CD4-positive, CD25-positive, alpha-beta regulatory T cell (primary cell): ENCODE results near the gene ZNF423. TPM values are rescaled to one million over a fixed set of nuclear protein-coding genes. Genes with fewer than 3 reads are reported as not detected.

Experiments used
- ATAC-seq, 2 donors: fragments of 150-1000 bp; cut with Tn5 transposase; one replicate each; pipeline ENCODE4 v1.10.0; 2021; ENCODE audit warnings: low read depth in 2 of 2, moderate number of reproducible peaks in 2 of 2, moderate library complexity in 1 of 2
- DNase-seq, 3 donors: peaks; one replicate each; pipeline versions ENCODE4 v3.0.0 to v3.0.0-alpha.2; 2012 to 2022; ENCODE audit warnings: mixed read lengths in 1 of 3
- H3K27ac ChIP-seq: one replicate; pipeline ENCODE4 v1.7.0; 2013; ENCODE audit warnings: mild to moderate bottlenecking, low read length; ENCODE audit not compliant: insufficient read depth, poor library complexity, severe bottlenecking
- H3K27me3 ChIP-seq: one replicate; pipeline ENCODE4 v1.7.0; 2013; ENCODE audit warnings: low read length; ENCODE audit not compliant: control insufficient read depth, insufficient read depth
- H3K36me3 ChIP-seq: one replicate; pipeline ENCODE4 v1.7.0; 2013; ENCODE audit warnings: mild to moderate bottlenecking, low read length, moderate library complexity; ENCODE audit not compliant: control insufficient read depth, insufficient read depth
- H3K4me1 ChIP-seq: 2 replicates; pipeline ENCODE4 v1.7.0; 2013; ENCODE audit warnings: mild to moderate bottlenecking, low read length; ENCODE audit not compliant: insufficient read depth, control insufficient read depth, poor library complexity, severe bottlenecking
- H3K4me3 ChIP-seq: one replicate; pipeline ENCODE4 v1.7.0; 2013; ENCODE audit warnings: low read depth, mild to moderate bottlenecking, low read length, moderate library complexity
- H3K9me3 ChIP-seq, 2 experiments: 1 replicate in 1 of 2; 2 replicates in 1 of 2; pipeline ENCODE4 v1.7.0; 2013; ENCODE audit warnings: low read length in 2 of 2, mild to moderate bottlenecking in 1 of 2, moderate library complexity in 1 of 2; ENCODE audit not compliant: control insufficient read depth in 2 of 2
- H3K27ac Mint-ChIP-seq, 3 donors: one replicate each; pipeline ENCODE4 v1.8.0; 2020 to 2022; ENCODE audit warnings: mild to moderate bottlenecking in 3 of 3, mixed read lengths in 3 of 3, moderate library complexity in 2 of 3
- H3K27me3 Mint-ChIP-seq: one replicate; pipeline ENCODE4 v1.8.0; 2022; ENCODE audit warnings: mild to moderate bottlenecking, mixed read lengths
- H3K36me3 Mint-ChIP-seq: one replicate; pipeline ENCODE4 v1.8.0; 2020; ENCODE audit warnings: mixed read lengths
- H3K4me1 Mint-ChIP-seq, 4 donors: one replicate each; pipeline ENCODE4 v1.8.0; 2020 to 2022; ENCODE audit warnings: mixed read lengths in 4 of 4, mild to moderate bottlenecking in 1 of 4
- H3K4me3 Mint-ChIP-seq, 4 donors: one replicate each; pipeline ENCODE4 v1.8.0; 2020 to 2022; ENCODE audit warnings: mild to moderate bottlenecking in 4 of 4, mixed read lengths in 4 of 4, moderate library complexity in 3 of 4
- H3K9me3 Mint-ChIP-seq, 7 donors: one replicate each; pipeline ENCODE4 v1.8.0; 2020 to 2022; ENCODE audit warnings: mixed read lengths in 7 of 7, mild to moderate bottlenecking in 3 of 7, moderate library complexity in 2 of 7
- polyA plus RNA-seq, 4 donors: library from polyadenylated mRNA; unstranded; fragments of 300-500 nt; fragmentation: Illumina TruSeq; gene quantifications; one replicate each; pipeline ENCODE4 v1.2.3, GENCODE V29; 2021
- total RNA-seq: library from RNA; stranded (reverse); gene quantifications from one replicate; pipeline ENCODE4 v1.2.3, GENCODE V29; 2022

ZNF423 gene
- total and polyA plus RNA-seq, 5 donors from 2014 or later, result 0.05 TPM; not detected in 4

GRCh38 chr16:49698453-49698815 is 157.5 kb downstream of the ZNF423 start:
- DNase-seq (no peak), ATAC-seq (no peak)
- Mint-ChIP-seq H3K9me3 (peaks cover 0 to 2% (median 0%) of the 10 kb centered on the region in 7 donors), H3K27ac (no peak overlapping the region), H3K27me3 (peaks cover 10% of the 10 kb centered on the region), H3K4me3 (no peak overlapping the region), H3K36me3 (no peaks in the 10 kb centered on the region), H3K4me1 (no peaks in the 10 kb centered on the region)
- H3K27ac ChIP-seq, result no peak overlapping the region
- no peaks in the 10 kb centered on the region for H3K36me3 ChIP-seq
- no peak overlapping the region for H3K4me3 ChIP-seq
- H3K27me3 ChIP-seq, result no peaks in the 10 kb centered on the region
- no peaks in the 10 kb centered on the region for H3K4me1 ChIP-seq
- no peaks in the 10 kb centered on the region for H3K9me3 ChIP-seq

GRCh38 chr16:49697631-49698452 is 158.1 kb downstream of the ZNF423 start:
- Histone ChIP-seq H3K27me3 (no peaks in the 10 kb centered on the region), H3K27ac (no peak overlapping the region), H3K36me3 (no peaks in the 10 kb centered on the region), H3K4me3 (no peak overlapping the region), H3K9me3 (no peaks in the 10 kb centered on the region), H3K4me1 (no peaks in the 10 kb centered on the region)
- Mint-ChIP-seq H3K36me3 (no peaks in the 10 kb centered on the region), H3K4me1 (no peaks in the 10 kb centered on the region), H3K27me3 (peaks cover 10% of the 10 kb centered on the region), H3K4me3 (no peak overlapping the region), H3K27ac (no peak overlapping the region), H3K9me3 (peaks cover 0 to 2% (median 0%) of the 10 kb centered on the region in 7 donors)
- ATAC-seq (no peak), DNase-seq (no peak)

DNA sequence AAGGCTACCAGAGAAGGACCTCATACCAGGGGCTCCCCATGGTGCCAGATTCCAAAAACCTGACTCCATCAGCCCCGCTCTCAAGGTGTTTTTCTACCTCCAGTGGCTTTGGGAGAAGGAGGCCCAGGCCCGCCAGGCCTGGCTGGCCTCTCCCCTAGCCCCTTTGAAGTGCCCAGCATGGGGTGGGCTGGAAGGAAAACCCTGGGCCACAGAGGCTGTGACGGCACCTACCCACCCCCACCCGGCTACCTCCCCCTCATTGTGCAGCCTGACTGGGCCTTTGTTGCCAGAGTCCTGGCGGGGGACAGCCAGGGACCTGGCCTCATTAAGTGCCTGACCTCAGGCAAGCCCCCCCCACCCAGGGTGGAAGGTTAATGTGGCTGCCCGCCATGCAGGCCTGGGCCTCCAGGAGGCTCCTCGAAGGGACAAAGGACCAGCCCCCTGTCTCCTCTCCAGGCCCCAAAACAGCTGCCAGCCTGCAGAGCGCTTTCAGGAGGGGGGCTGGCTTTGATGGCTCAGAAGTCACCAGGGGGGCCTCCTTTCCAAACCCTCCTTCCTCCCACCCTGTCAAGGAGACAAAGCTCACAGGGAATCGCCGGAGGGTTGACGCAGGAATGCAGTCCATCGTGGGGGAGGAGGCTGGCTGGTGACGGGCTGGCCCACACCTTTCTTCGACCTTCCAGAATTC is 159.4 kb downstream of the ZNF423 start:
- Mint-ChIP-seq H3K4me3 (no peak overlapping the region), H3K36me3 (no peaks in the 10 kb centered on the region), H3K27me3 (peaks cover 10% of the 10 kb centered on the region), H3K4me1 (no peaks in the 10 kb centered on the region), H3K27ac (no peak overlapping the region), H3K9me3 (peaks cover 0 to 2% (median 0%) of the 10 kb centered on the region in 7 donors)
- no peaks in the 10 kb centered on the region for H3K4me1 ChIP-seq
- ATAC-seq (no peak), DNase-seq (no peak)
- no peak overlapping the region for H3K27ac ChIP-seq
- no peak overlapping the region for H3K4me3 ChIP-seq
- no peaks in the 10 kb centered on the region for H3K27me3 ChIP-seq
- H3K36me3 ChIP-seq, result no peaks in the 10 kb centered on the region
- H3K9me3 ChIP-seq, result no peaks in the 10 kb centered on the region

GRCh38 chr16:49695782-49696413 is 160.0 kb downstream of the ZNF423 start:
- Histone ChIP-seq H3K36me3 (no peaks in the 10 kb centered on the region), H3K9me3 (no peaks in the 10 kb centered on the region), H3K27ac (no peak overlapping the region), H3K27me3 (no peaks in the 10 kb centered on the region), H3K4me3 (no peak overlapping the region), H3K4me1 (no peaks in the 10 kb centered on the region)
- H3K9me3 Mint-ChIP-seq, result peaks cover 0 to 2% (median 0%) of the 10 kb centered on the region in 7 donors
- H3K4me1 Mint-ChIP-seq, result no peaks in the 10 kb centered on the region
- no peaks in the 10 kb centered on the region for H3K36me3 Mint-ChIP-seq
- no peak overlapping the region for H3K4me3 Mint-ChIP-seq
- H3K27me3 Mint-ChIP-seq, result peaks cover 10% of the 10 kb centered on the region
- ATAC-seq (no peak), DNase-seq (no peak)
- H3K27ac Mint-ChIP-seq, result no peak overlapping the region

DNA sequence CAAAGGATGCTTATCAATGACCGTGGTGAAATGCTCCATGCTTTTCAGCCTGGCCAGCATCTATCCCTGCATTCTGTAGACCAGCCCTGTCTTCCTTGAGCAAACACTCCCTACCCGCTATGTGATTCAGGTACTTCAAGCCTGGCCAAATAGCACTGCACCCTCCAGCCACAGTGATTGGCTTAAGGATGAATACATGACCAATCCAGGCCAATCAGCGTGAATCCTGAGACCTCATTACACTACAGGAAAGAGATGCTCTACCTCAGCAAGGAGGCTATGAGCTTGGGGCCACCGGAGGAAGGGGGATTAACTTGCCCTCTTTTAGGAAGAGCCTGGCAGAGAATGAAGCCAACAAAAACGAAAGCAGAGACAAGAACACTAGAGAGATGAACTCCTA is 162.5 kb downstream of the ZNF423 start:
- Histone ChIP-seq H3K27ac (no peak overlapping the region), H3K4me1 (no peaks in the 10 kb centered on the region), H3K36me3 (no peaks in the 10 kb centered on the region), H3K4me3 (no peak overlapping the region), H3K9me3 (no peaks in the 10 kb centered on the region), H3K27me3 (no peaks in the 10 kb centered on the region)
- peaks cover 6% of the 10 kb centered on the region for H3K27me3 Mint-ChIP-seq
- H3K27ac Mint-ChIP-seq, result no peak overlapping the region
- peaks cover 0 to 2% (median 0%) of the 10 kb centered on the region in 7 donors for H3K9me3 Mint-ChIP-seq
- H3K36me3 Mint-ChIP-seq, result no peaks in the 10 kb centered on the region
- H3K4me3 Mint-ChIP-seq, result no peak overlapping the region
- ATAC-seq (no peak), DNase-seq (no peak)
- H3K4me1 Mint-ChIP-seq, result no peaks in the 10 kb centered on the region

DNA sequence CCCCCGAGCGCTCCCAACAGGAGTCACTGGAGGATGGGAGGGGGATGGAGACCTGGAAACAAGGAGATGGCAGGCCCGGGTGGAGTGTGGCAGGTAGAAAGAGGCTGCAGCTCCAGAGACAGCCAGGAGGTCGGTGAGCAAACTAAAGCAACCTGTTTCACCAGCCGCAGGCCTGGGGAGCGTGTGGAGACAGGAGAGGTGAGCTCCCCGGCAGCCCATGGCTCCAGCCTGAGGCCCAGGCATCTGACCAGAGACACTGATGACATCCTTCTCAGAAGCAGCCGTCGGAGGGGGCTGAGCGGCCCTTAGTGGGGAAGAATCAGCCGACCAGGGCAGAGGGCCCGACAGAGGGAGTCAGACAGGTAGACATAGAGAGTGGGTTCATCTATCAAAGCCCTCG is 165.1 kb downstream of the ZNF423 start:
- Mint-ChIP-seq H3K27ac (peak overlapping the region in 1 of 3 donors; percentile 42), H3K4me3 (no peak overlapping the region), H3K27me3 (peaks cover 16% of the 10 kb centered on the region), H3K36me3 (no peaks in the 10 kb centered on the region), H3K9me3 (peaks cover 0 to 2% (median 0%) of the 10 kb centered on the region in 7 donors), H3K4me1 (no peaks in the 10 kb centered on the region)
- DNase-seq (no peak), ATAC-seq (no peak)
- no peaks in the 10 kb centered on the region for H3K9me3 ChIP-seq
- H3K4me1 ChIP-seq, result no peaks in the 10 kb centered on the region
- H3K36me3 ChIP-seq, result no peaks in the 10 kb centered on the region
- H3K4me3 ChIP-seq, result no peak overlapping the region
- H3K27me3 ChIP-seq, result no peaks in the 10 kb centered on the region
- no peak overlapping the region for H3K27ac ChIP-seq

DNA sequence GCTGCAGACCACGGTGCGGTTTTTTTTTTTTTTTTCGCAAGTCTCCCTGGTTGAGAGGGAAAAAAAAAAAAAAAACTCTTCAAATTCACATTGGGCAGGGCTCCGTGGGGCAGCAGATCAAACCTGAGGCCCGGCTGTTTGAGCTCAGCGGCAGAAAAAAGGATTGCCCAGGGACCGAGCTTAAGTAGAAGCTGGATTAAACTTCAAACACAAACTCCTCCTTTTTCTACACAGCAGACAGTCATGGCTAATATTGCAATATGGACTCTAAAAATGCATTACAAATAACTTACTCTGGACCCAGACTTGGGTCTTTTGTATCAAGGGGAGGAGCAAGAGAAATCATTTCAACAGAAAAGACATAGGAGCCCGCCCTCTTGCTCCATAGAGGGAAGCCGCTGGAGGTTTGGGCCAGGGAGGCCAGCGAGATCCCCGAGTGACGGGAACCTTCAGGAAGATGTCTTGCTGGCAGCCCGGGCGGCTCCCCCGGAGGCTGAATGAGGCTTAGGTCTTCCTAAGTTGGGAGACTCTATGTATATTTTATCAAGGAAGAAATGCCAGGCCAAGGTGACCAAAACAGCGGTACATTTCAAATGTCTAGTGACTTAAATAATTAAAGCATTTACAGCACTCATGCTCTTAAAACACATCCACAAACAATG is 167.7 kb downstream of the ZNF423 start:
- no peaks in the 10 kb centered on the region for H3K27me3 ChIP-seq
- Mint-ChIP-seq H3K36me3 (no peaks in the 10 kb centered on the region), H3K27ac (peak overlapping the region in 1 of 3 donors; percentile 48), H3K4me1 (no peaks in the 10 kb centered on the region), H3K9me3 (no peaks in the 10 kb centered on the region), H3K4me3 (no peak overlapping the region), H3K27me3 (peaks cover 16% of the 10 kb centered on the region)
- no peaks in the 10 kb centered on the region for H3K36me3 ChIP-seq
- ATAC-seq, result no peak
- no peak overlapping the region for H3K4me3 ChIP-seq
- no peaks in the 10 kb centered on the region for H3K4me1 ChIP-seq
- H3K27ac ChIP-seq, result no peak overlapping the region
- no peaks in the 10 kb centered on the region for H3K9me3 ChIP-seq
- DNase-seq, result no peak
